Activated CD8-positive, alpha-beta memory T cell treated with anti-CD3 and anti-CD28 coated beads, Interleukin-2, amount 50 U/mL, for 48 hours (primary cell): ENCODE results near the gene RB1.
A peak's percentile ranks its signal among the peaks of the same experiment; 100 is the strongest.
"Not testable (repeated sequence)": the region's sequence is repeated elsewhere in the genome, so short reads cannot be mapped to it uniquely, and the experiment has no call there.

Experiments used
- DNase-seq: peaks from one replicate; pipeline ENCODE4 v3.0.0-alpha.2; 2020

RB1 gene

GRCh38 chr13:48299591-48299990, 4.0 kb upstream of the RB1 start:
- DNase-seq = no peak

- no peak for DNase-seq
These were observed 636 bp upstream of the RB1 start for GRCh38 chr13:48302871-48303358.

- peak; percentile 64 for DNase-seq
These were observed 759 bp downstream of the RB1 start for GRCh38 chr13:48304143-48304876.

- no peak for DNase-seq
These were observed 7.7 kb downstream of the RB1 start for GRCh38 chr13:48311223-48311622.

GRCh38 chr13:48315969-48316650, 12.6 kb downstream of the RB1 start:
- DNase-seq = no peak

- no peak for DNase-seq
These were observed 13.4 kb downstream of the RB1 start for GRCh38 chr13:48316826-48317510.

- no peak for DNase-seq
These were observed 14.2 kb downstream of the RB1 start for GRCh38 chr13:48317511-48318376.

- no peak for DNase-seq
These were observed 14.8 kb downstream of the RB1 start for GRCh38 chr13:48318377-48318811.

- no peak for DNase-seq
These were observed 15.4 kb downstream of the RB1 start for GRCh38 chr13:48318821-48319511.

- DNase-seq = no peak
These were observed 16.2 kb downstream of the RB1 start for GRCh38 chr13:48319531-48320398.

GRCh38 chr13:48320399-48320790, 16.8 kb downstream of the RB1 start:
- no peak for DNase-seq

GRCh38 chr13:48320891-48321510, 17.4 kb downstream of the RB1 start:
- DNase-seq = no peak

GRCh38 chr13:48322294-48322693, 18.7 kb downstream of the RB1 start:
- DNase-seq = no peak

- no peak for DNase-seq
These were observed 30.4 kb downstream of the RB1 start for GRCh38 chr13:48333976-48334375.

- no peak for DNase-seq
These were observed 31.1 kb downstream of the RB1 start for GRCh38 chr13:48334534-48335127.

- not testable (repeated sequence) for DNase-seq
These were observed 35.6 kb downstream of the RB1 start for GRCh38 chr13:48339198-48339597.

- no peak for DNase-seq
These were observed 40.7 kb downstream of the RB1 start for GRCh38 chr13:48344264-48344663.

- DNase-seq = no peak
These were observed 43.0 kb downstream of the RB1 start for GRCh38 chr13:48346583-48346982.

- no peak for DNase-seq
These were observed 46.0 kb downstream of the RB1 start for GRCh38 chr13:48349525-48349924.

- DNase-seq = no peak
These were observed 50.0 kb downstream of the RB1 start for GRCh38 chr13:48353590-48353989.
